PC-9 (cell line): ENCODE data around the gene CNFN.

Source experiments
- EZH2 ChIP-seq: fragments of 200-600 bp; sonication (generic); IDR thresholded peaks from 2 replicates; pipeline ENCODE4 v1.8.0; 2017; ENCODE audit warnings: antibody characterized with exemption, low read depth
- TF ChIP-seq, protein P1 (sequence below): fragments of 200-600 bp; sonication (generic); conservative IDR thresholded peaks from 2 replicates; pipeline ENCODE4 v1.6.1; 2017; ENCODE audit warnings: mixed run types, antibody characterized with exemption, mild to moderate bottlenecking, moderate library complexity

- TF ChIP-seq EZH2: no peak
- TF ChIP-seq, protein P1, sequence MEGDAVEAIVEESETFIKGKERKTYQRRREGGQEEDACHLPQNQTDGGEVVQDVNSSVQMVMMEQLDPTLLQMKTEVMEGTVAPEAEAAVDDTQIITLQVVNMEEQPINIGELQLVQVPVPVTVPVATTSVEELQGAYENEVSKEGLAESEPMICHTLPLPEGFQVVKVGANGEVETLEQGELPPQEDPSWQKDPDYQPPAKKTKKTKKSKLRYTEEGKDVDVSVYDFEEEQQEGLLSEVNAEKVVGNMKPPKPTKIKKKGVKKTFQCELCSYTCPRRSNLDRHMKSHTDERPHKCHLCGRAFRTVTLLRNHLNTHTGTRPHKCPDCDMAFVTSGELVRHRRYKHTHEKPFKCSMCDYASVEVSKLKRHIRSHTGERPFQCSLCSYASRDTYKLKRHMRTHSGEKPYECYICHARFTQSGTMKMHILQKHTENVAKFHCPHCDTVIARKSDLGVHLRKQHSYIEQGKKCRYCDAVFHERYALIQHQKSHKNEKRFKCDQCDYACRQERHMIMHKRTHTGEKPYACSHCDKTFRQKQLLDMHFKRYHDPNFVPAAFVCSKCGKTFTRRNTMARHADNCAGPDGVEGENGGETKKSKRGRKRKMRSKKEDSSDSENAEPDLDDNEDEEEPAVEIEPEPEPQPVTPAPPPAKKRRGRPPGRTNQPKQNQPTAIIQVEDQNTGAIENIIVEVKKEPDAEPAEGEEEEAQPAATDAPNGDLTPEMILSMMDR: no peak
These were observed 21.7 kb downstream of the CNFN start for GRCh38 chr19:42368360-42368759.
